HTERT RPE-1 (cell line): ENCODE data around the gene MCRIP1.

Experiments used
- in situ Hi-C: fragments of 300-500 bp; cut with MboI; formaldehyde crosslinking; loops from 4 replicates; pipeline ENCODE4 v1.14.3; 2020; ENCODE audit warnings: low sequenced_read_pairs

Gene MCRIP1

GRCh38 chr17:81821603-81822311 is 11.3 kb downstream of the MCRIP1 start:
- in situ Hi-C loops = no loop called here

- in situ Hi-C loops = no loop called here
These were observed 11.9 kb downstream of the MCRIP1 start for GRCh38 chr17:81821147-81821546.

- in situ Hi-C loops = no loop called here
These were observed 13.4 kb downstream of the MCRIP1 start for GRCh38 chr17:81819708-81820107.

GRCh38 chr17:81817758-81818147 is 15.3 kb downstream of the MCRIP1 start:
- in situ Hi-C loops = no loop called here

- in situ Hi-C loops = no loop called here
These were observed 17.5 kb downstream of the MCRIP1 start for GRCh38 chr17:81815646-81815986.

- in situ Hi-C loops = no loop called here
These were observed 18.1 kb downstream of the MCRIP1 start for GRCh38 chr17:81814748-81815645.

GRCh38 chr17:81813861-81814683 is 19.0 kb downstream of the MCRIP1 start:
- in situ Hi-C loops = no loop called here

- in situ Hi-C loops = no loop called here
These were observed 19.8 kb downstream of the MCRIP1 start for GRCh38 chr17:81813371-81813684.

- in situ Hi-C loops = no loop called here
These were observed 20.3 kb downstream of the MCRIP1 start for GRCh38 chr17:81812571-81813370.

GRCh38 chr17:81811705-81812570 is 21.2 kb downstream of the MCRIP1 start:
- in situ Hi-C loops = no loop called here

GRCh38 chr17:81810892-81811704 is 22.0 kb downstream of the MCRIP1 start:
- in situ Hi-C loops = no loop called here

- in situ Hi-C loops = no loop called here
These were observed 22.6 kb downstream of the MCRIP1 start for GRCh38 chr17:81810476-81810875.

- in situ Hi-C loops = no loop called here
These were observed 23.5 kb downstream of the MCRIP1 start for GRCh38 chr17:81809556-81809998.

- in situ Hi-C loops = no loop called here
These were observed 24.1 kb downstream of the MCRIP1 start for GRCh38 chr17:81808778-81809555.

GRCh38 chr17:81807839-81808238 is 25.3 kb downstream of the MCRIP1 start:
- in situ Hi-C loops = no loop called here

GRCh38 chr17:81807210-81807719 is 25.8 kb downstream of the MCRIP1 start:
- in situ Hi-C loops = no loop called here

- in situ Hi-C loops = no loop called here
These were observed 26.5 kb downstream of the MCRIP1 start for GRCh38 chr17:81806461-81807209.
